HG03039 (cell line): ENCODE measurements around the gene TANGO6.

Experiments
- ATAC-seq: cut with Tn5 transposase; IDR thresholded peaks from one replicate; pipeline ENCODE4 v1.9.1; 2021; ENCODE audit warnings: mild to moderate bottlenecking, moderate library complexity; ENCODE audit not compliant: unreplicated experiment

TANGO6 gene

DNA sequence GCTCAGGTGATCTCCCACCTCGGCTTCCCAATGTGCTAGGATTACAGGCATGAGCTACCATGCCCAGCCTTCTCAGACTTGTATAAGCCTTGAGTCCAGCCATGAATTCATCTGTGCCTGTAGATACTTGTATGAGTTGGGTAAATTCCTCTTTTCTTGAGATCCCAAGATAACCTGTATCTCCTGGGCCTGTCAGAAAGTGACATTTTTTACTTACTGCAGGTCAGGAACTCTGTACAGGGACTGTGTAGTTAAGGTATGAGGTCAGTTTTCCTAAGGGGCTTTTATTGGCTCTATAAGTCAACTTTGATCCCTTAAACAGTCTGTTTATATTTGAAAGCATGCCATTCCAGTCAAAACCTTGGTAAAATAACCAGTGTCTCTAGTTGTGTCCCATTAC is 155.8 kb downstream of the TANGO6 start:
- no peak for ATAC-seq

DNA sequence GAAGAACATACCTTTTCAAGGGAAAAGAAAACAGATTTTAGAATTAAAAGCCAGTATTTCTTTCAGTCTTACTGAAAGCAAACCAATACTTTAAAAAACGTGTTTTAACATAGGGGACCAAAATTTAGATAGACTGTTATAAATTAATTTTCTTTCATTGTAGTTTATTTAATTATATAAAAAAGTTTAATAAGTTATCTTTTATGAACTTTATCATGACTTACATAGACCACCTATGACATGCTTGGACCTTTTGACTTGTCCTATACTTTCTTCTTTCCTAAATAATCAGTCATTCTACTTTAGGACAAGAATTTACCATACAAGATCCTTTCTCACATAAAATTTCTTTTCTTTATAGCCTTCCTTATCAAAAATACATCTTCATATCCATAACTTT is 160.2 kb downstream of the TANGO6 start:
- ATAC-seq, result no peak

DNA sequence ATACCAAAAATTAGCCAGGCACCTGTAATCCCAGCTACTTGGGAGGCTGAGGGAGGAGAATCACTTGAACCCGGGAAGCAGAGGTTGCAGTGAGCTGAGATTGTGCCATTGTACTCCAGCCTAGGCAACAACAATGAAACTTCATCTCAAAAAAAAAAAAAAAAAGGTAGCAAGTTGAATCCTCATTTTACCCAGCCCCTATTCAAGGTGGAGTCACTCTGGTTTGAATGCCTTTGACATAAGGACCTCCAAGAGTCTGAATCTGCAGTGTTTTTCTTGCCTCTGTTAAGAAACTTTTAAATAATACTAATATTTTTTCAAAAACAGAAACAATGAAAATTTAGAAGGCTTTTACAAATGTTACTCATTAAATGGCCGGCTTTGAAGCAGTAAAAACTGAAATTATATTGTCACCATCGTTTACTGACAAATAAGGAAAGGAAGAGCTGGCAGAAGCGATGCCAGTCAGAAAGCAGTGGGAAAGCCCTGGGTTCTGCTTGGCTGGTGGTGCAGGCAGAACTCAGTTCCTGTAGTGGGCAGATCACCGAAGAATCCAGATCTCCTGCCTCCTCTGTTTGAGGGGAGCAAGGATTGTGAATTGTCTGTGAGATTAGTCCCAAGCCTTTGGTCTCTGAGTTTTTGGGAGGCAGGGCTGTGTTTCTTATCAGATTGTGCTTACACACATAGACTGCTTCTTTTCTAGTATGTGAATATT is 162.5 kb downstream of the TANGO6 start:
- no peak for ATAC-seq

DNA sequence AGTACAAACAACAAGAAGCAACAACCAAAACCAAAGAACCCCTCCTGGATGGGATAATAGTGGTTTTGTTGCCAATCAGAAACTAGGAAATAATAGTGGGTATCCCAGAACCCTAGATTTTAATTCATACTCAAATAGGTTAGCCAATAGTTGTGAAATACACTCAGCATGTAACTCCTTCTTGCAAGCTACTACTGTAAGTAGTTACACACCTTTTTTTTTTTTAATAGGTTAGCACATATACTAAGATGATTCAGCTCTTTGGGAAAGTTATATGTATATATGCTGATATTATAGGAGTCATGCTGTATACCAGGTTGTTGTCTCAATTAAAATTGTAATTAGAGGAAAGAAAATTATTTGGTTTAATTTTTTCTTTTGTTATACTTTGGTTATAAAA is 169.6 kb downstream of the TANGO6 start:
- ATAC-seq, result no peak

DNA sequence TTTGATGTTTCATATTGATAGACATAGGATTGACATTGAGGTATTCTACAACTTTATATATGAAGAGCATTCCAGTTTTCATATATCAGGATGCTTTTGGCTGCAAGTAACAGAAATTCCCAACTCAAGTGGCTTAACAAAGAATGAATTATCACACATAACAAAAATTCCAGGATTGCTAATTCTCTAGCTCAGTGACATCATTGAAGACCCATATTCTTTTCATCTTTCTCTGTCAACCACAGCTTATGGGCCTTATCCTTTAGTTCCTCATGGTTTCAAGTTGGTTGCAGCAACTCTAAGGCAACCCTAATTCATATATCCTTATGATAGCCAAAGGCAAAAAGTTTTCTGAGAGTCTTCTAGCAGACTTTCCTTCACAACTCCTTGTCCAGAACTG is 170.7 kb downstream of the TANGO6 start:
- ATAC-seq, result no peak

DNA sequence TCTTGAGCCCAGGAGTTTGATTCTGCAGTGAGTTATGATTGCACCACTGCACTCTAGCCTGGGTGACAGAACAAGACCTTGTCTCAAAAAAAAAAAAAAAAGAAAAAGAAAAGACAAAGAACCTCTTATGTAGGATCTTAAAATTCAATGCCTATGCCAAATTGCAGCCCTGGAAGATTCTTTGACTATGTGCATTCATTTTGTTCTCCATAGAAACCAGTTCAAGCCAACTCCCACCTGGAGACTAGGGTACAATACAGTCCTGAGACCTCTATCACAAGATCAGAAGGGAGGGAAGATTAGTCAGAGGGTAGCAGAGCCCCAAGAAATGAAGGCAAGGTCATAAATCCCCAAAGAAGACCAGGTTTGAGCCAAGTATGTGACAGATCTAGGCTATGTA is 171.5 kb downstream of the TANGO6 start:
- ATAC-seq, result no peak

DNA sequence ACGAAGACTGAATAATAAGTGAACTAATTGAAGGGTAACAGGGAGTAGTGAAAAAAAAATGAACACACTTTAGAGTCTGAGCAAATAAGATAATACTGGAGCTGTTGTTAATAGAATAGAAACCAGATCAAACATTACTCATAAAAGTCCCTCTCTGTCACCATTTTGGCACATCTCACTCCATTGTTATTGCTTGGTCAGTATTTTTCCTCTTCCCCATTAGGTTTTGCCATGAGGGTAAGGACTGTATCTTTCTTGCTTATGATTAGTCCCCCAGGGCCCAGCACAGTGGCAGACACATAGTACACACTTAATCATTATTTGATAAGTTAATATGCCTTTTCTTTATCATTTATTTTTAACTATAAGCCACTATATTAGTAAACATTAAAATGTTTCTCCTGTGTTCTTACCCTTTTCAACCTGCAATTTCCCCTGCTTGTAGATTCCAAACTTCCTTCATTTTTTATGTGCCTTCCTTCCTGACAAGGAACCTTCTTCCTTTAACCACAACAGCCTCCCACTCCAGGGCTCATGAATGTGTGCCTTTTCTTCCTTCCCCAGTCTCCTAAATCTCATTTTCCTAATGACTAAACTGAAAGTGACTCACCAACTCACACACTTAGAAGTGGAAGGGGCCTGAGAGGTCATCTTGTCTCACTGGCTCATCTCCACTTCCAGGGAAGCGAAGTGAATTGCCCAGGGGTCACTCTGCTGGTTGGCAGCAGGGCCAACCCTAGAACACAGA is 173.9 kb downstream of the TANGO6 start:
- ATAC-seq, result no peak

DNA sequence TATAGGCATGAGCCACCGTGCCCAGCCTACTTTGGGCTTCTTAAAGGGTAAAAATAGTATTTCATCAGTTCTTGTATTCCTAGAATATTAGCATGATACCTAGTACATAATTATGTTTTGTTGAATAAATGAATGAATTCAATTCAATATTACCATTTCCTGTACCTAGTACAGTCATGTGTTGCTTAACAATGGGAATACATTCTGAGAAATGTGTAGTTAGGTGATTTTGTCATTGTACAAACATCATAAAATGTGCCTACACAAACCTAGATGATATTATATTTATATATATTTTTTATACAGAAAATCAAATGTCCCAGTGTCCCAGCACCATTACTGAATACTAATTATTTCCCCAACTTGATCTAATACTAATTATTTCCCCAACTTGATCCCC is 176.5 kb downstream of the TANGO6 start:
- no peak for ATAC-seq

DNA sequence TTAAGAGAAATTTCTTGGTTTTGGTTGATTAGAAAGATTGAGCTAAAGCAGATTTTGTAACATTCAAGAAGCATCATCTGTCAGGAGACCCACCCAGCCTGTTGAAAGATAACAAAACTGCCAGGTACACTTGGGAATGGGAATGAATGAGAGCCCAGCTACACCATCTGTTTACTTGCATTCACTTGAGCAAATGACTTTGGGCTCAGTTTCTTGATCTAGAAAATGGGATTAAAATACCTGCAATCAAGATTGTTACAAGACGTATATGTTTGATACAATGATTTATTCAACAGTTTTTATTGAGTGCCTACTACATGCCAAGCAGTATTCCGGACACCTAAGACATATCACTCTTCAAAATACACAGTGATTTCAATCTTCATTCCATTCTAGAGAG is 185.8 kb downstream of the TANGO6 start:
- ATAC-seq, result no peak

DNA sequence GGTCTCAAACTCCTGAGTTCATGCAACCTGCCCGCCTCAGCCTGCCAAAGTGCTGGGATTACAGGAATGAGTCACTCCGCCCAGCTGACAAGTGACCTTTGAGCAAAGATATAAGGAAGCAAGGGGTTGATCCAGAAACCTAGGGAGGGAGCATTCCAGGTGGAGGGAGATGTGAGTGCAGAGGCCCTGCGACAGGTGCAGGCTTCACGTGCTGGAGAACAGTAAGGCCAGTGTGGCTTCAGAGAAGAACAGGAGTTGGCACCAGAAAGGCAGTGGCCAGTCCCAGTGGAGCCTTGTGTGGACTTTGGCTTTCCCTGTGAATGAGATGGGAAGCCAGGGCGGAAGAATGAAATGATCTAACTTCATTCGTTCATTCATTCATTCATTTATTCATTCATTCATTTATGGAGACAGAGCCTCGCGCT is 188.6 kb downstream of the TANGO6 start:
- no peak for ATAC-seq

DNA sequence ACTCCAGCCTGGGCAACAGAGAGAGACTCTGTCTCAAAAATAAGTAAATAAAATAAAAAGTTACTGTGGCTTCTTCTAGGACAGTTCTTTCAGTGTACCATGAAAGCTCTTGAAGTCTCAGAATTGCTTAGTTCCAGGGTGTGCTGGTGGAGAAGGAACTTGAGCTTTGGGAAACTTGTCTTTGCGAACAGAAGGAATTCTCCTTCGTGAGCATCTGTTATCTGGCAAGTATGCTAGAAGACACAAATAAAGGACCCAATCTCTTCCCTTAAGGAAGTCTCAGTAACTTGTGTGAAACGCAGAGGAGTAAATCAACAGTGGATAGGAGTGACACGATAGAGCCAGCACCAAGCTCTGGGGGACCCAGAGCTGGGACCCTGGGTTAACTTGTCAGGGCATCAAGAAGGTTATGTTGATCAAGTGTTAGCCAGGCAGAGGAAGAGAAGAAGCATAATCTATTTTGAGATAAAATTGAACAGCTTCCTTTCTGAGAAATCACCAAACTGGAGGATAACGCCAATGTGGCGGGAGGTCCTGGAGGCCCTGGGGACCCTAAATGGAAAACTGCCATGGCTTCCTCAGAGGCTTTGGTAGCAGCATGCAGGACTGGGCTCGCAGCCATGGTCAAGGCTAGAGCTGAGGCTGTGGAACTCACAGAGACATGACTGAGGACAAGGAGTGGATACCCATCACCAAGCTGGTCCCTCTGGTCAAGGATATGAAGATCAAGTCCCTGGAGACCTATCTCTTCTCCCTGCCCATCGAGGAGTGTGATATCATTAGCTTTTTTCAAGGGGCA is 190.0 kb downstream of the TANGO6 start:
- no peak for ATAC-seq

DNA sequence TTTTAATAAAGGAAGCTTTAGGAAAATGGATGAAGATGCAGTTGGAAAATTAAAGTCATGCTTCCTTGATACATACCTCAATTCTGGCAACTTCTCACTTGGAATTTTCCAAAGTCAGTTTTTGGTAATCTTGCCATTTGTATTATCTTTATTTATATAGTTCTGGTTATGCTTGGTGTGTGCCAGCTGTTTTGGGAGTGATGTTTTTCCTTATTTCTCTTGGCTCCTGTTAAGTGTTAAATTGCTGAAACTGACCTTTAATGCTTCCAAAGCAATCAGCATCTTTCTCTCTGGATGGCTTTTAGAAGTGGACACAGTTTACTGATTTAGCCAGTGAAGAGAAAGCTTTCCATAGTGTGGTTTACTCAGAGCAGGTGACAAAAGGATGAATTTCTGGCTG is 192.0 kb downstream of the TANGO6 start:
- no peak for ATAC-seq

DNA sequence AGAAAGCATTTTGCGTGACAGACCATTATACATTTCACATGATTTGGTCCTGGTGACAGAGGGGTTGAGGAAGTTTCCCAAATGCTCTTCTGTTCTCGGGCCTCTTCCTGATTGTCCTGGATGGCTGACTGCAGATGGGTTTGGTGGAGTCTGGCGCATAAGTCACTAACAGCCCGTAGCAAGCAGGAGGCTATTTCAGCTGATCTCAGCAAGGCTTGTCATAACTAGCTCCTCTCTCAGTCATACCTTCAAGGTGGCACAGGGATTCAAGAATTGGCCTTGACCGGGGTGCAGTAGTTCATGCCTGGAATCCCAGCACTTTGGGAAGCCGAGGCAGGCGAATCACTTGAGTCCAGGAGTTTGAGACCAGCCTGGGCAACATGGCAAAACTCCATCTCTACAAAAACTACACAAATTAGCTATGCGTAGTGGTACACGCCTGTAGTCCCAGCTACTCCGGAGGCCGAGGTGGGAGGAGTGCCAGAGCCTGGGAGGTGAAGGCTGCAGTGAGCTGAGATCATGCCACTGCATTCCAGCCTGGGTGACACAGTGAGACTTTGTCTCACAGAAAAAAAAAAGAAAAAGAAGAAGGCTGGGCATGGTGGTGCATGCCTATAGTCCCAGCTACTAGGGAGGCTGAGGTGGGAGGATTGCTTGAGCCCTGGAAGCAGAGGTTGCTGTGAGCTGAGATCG is 193.2 kb downstream of the TANGO6 start:
- no peak for ATAC-seq

DNA sequence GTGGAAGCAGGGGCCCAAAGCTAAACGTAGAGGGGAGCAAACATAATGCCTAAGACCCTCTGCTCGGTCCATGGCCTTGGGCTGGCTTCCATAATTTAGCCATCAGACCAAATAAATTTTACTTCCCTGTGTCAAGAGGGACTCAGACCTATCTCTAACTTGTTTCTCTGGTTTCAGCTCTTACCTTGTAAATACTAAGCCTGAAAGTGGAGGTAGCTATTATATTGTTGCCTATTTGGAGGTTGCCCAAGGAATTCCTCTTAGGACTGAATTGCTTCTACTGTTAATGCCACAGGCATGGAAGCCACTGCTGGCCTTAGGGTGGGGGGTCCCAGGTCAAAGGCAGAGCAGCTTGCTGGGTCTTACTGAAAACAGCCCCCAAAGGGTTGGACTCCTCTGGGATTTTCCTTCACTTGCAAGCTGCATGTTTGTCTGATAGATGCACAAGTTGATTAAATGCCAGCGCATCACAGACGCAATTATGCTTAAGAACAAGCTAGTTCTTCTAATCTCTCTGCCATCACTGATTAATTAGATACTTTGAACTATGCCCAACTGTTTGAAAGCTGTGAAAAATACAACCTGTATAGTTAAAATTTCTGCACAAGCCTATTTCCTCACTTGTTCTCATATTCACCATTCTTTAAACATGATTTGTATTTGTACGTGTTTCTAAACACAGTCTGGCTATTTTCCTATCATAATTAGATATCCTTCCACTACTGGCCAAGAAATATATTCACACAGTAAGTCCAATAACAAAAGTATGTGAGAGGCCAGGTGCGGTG is 194.2 kb downstream of the TANGO6 start:
- ATAC-seq, result no peak

DNA sequence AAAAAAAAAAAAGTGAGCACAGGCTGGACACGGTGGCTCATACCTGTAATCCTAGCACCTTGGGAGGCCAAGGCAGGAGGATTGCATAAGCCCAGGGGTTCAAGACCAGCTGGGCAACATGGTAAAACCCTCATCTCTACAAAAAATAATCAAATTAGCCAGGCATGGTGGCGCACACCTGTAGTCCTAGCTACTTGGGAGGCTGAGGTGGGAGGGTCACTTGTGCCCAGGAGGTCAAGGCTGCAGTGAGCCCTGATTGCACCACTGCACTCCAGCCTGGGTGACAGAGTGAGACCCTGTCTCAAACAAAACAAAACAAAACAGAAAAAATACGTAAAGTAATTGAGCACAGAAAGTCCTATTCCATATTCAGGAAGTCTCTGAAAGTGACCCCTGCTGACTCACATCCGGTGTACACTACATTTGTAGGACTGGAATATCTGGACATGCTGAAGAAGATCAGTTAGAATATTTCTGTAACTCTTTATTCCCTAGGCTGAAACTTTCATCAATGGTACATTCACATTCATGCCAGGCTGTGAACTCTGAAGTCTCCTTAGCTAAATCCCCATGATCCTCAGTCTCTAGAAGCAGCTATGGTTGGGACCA is 196.1 kb downstream of the TANGO6 start:
- ATAC-seq, result no peak

DNA sequence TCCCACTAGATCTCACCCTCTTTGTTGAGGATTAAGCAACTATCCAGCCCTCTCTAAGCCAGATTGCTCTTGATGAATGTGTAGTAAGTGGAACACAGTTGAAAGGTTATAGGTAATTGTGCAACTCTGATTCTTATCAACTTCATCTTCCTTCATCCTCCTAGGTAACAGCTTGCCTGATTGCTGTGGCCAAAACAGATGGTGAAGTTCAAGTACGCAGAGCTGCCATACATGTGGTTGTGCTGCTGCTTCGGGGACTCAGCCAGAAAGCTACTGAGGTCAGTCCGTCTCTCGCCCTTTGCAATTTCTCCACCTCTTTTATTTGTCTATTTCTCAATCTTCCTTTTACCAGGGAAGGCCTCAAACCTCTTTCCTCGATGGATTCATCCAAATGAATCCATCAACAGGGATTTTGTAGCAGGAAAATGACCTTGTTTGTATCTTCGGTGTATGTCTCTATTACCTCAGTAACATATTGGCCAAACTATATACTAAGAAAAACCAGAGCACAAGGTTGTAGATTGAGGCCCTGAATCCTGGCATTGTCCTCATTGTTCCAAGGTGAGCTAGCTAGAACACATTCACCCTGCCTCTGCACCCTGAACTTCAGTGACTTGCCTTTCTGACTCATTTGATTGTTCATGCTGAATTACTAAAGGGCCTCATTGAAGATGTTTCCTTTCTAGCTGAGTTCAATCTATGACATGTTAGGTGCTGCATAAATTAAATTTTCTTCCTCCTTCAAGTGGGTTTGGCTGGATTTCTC is 197.0 kb downstream of the TANGO6 start:
- no peak for ATAC-seq

DNA sequence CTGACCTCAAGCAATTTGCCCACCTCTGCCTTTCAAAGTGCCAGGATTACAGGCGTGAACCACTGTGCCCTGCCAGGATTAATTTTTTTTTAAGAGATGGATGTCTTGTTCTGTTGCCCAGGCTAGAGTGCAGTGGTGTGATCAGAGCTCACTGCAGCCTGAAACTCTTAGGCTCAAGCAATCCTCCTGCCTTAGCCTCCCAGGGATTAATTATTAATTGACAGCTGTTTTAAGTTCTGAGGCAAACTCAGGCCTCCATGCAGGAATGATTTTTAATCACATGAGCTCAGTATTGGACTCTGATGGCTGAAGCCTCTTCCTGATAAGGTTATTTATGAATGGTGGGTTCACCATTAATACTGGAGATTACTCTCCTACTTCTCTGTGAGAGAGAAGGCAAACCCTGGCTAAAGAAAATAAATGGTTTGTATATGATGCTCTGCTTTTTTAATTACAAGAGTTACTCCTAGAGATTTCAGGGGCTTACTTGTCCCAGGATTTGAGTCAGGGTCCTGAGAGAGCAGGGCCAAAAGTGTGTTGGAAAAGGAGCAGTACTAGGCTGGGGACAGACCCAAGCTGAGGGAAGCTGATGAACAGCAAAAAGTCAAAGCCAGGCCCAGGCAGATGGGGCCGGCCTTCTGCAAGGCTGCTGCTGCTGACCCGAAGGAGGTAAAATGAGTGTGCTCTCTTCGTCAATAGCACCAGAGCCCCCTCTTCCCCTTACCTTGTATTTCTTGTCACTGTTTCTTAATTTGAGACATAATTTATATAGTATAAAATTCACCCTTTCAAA is 205.2 kb downstream of the TANGO6 start:
- ATAC-seq, result no peak

DNA sequence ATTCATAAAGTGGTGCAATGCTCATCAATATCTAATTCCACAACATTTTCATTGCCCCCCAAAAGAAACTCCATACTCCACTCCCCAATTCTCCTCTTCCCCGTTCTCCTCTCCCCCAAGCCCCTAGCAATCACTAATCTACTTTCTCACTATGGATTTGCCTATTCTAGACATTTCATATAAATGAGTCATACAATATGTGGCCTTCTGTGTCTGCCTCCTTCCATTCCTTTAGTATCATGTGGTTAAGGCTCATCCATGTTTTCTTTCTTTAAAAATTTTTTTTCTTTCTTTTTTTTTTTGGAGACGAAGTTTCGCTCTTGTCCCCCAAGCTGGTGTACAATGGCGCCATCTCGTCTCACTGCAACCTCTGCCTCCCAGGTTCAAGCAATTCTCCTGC is 205.8 kb downstream of the TANGO6 start:
- ATAC-seq, result no peak
